IMR-90 (cell line): ENCODE results near the gene TENM4. TPM values are rescaled to one million over a fixed set of nuclear protein-coding genes. Genes with fewer than 3 reads are reported as not detected.

ENCODE experiments used
- ATAC-seq: fragments of 200-7000 bp; cut with Tn5 transposase; 2 replicates; pipeline ENCODE4 v1.9.1; 2020; ENCODE audit warnings: low read depth, mild to moderate bottlenecking, moderate library complexity
- BruUV-seq: library from RNA; stranded (reverse); fragments of 400-500 nt; replicated peaks from 2 replicates; lab custom pipeline; 2021; lab: Mats Ljungman, UMichigan
- CTCF ChIA-PET: fragments of 300-600 bp; formaldehyde crosslinking; extraction: SDS; loops from one replicate; lab custom pipeline; 2021; ENCODE audit warnings: antibody characterized with exemption; lab: Yijun Ruan, JAX
- POLR2A ChIA-PET: fragments of 300-600 bp; sonication (Branson Sonifier 250); formaldehyde crosslinking; loops from one replicate; lab custom pipeline; 2022; ENCODE audit warnings: antibody characterized with exemption; ENCODE audit not compliant: unreplicated experiment; lab: Charles Lee
- DNase-seq: peaks from one replicate; pipeline ENCODE4 v3.0.0; 2013
- H2AFZ ChIP-seq: replicated peaks from 2 replicates; pipeline ENCODE3; 2013; ENCODE audit warnings: low read length, mild to moderate bottlenecking; ENCODE audit not compliant: poor library complexity
- H2AK5ac ChIP-seq: 2 replicates; pipeline ENCODE4 v1.6.1; 2013; ENCODE audit warnings: low read depth, low read length, inconsistent platforms
- H2AK9ac ChIP-seq: replicated peaks from 2 replicates; pipeline ENCODE3; 2013; ENCODE audit warnings: mild to moderate bottlenecking, low read depth, low read length, moderate library complexity; ENCODE audit not compliant: poor library complexity
- H2BK120ac ChIP-seq: 2 replicates; pipeline ENCODE4 v1.6.1; 2013; ENCODE audit warnings: low read depth, low read length, inconsistent platforms
- H2BK15ac ChIP-seq: 3 replicates; pipeline ENCODE4 v1.6.1; 2013; ENCODE audit warnings: low read depth, low read length, inconsistent platforms
- H2BK20ac ChIP-seq: 2 replicates; pipeline ENCODE4 v1.6.1; 2013; ENCODE audit warnings: low read depth, mild to moderate bottlenecking, inconsistent platforms, low read length, moderate library complexity
- H2BK5ac ChIP-seq: 2 replicates; pipeline ENCODE4 v1.6.1; 2013; ENCODE audit warnings: mild to moderate bottlenecking, low read depth, low read length, inconsistent platforms; ENCODE audit not compliant: poor library complexity, severe bottlenecking
- H3K14ac ChIP-seq: replicated peaks from 2 replicates; pipeline ENCODE4 v1.6.1; 2013; ENCODE audit warnings: low read depth, low read length, inconsistent platforms
- H3K18ac ChIP-seq: 2 replicates; pipeline ENCODE4 v1.6.1; 2013; ENCODE audit warnings: low read depth, low read length, control low read depth
- H3K23ac ChIP-seq: 2 replicates; pipeline ENCODE4 v1.6.1; 2013; ENCODE audit warnings: low read depth, low read length, inconsistent platforms
- H3K27ac ChIP-seq: 2 replicates; pipeline ENCODE4 v1.5.1; 2013; ENCODE audit warnings: mild to moderate bottlenecking, control low read depth, low read length; ENCODE audit not compliant: insufficient read depth
- H3K27me3 ChIP-seq: 2 replicates; pipeline ENCODE4 v1.6.1; 2013; ENCODE audit warnings: low read length; ENCODE audit not compliant: control insufficient read depth, insufficient read depth
- H3K36me3 ChIP-seq: 2 replicates; pipeline ENCODE4 v1.6.1; 2013; ENCODE audit warnings: low read length, mixed read lengths; ENCODE audit not compliant: control insufficient read depth, insufficient read depth
- H3K4ac ChIP-seq: 2 replicates; pipeline ENCODE4 v1.6.1; 2013; ENCODE audit warnings: low read depth, low read length, inconsistent platforms
- H3K4me1 ChIP-seq: 2 replicates; pipeline ENCODE4 v1.6.1; 2013; ENCODE audit warnings: low read length, mixed read lengths; ENCODE audit not compliant: control insufficient read depth, insufficient read depth
- H3K4me2 ChIP-seq: 2 replicates; pipeline ENCODE4 v1.6.1; 2013; ENCODE audit warnings: low read depth, mild to moderate bottlenecking, control low read depth, low read length, moderate library complexity
- H3K4me3 ChIP-seq: 2 replicates; pipeline ENCODE4 v1.5.1; 2013; ENCODE audit warnings: low read depth, mild to moderate bottlenecking, control low read depth, low read length, moderate library complexity; ENCODE audit not compliant: insufficient read depth
- H3K56ac ChIP-seq: 2 replicates; pipeline ENCODE4 v1.6.1; 2013; ENCODE audit warnings: low read length, inconsistent platforms; ENCODE audit not compliant: insufficient read depth; ENCODE audit errors: extremely low read depth
- H3K79me1 ChIP-seq, 2 experiments: 2 replicates each; pipeline ENCODE4 v1.6.1; 2013; ENCODE audit warnings: low read length in 2 of 2, inconsistent platforms in 1 of 2, low read depth in 1 of 2
- H3K9ac ChIP-seq: 2 replicates; pipeline ENCODE4 v1.6.1; 2013; ENCODE audit warnings: low read depth, low read length, control low read depth
- H3K9me1 ChIP-seq: 2 replicates; pipeline ENCODE4 v1.6.1; 2013; ENCODE audit warnings: low read length, inconsistent platforms; ENCODE audit not compliant: insufficient read depth
- H3K9me3 ChIP-seq: 2 replicates; pipeline ENCODE4 v1.6.1; 2013; ENCODE audit warnings: low read length; ENCODE audit not compliant: control insufficient read depth, insufficient read depth
- H4K20me1 ChIP-seq: 2 replicates; pipeline ENCODE4 v1.6.1; 2013; ENCODE audit warnings: low read length, inconsistent platforms; ENCODE audit not compliant: insufficient read depth
- H4K5ac ChIP-seq: 2 replicates; pipeline ENCODE4 v1.6.1; 2013; ENCODE audit warnings: mild to moderate bottlenecking, low read depth, low read length, control low read depth
- H4K8ac ChIP-seq, 2 experiments: 2 replicates each; pipeline ENCODE4 v1.6.1; 2013; ENCODE audit warnings: low read depth in 2 of 2, low read length in 2 of 2, control low read depth in 1 of 2, inconsistent platforms in 1 of 2
- H4K91ac ChIP-seq: 2 replicates; pipeline ENCODE4 v1.6.1; 2013; ENCODE audit warnings: low read depth, low read length, inconsistent platforms; ENCODE audit not compliant: insufficient read depth
- BHLHE40 ChIP-seq: fragments of 150-350 bp; IDR thresholded peaks from 2 replicates; pipeline ENCODE4 v1.6.1; 2016; ENCODE audit warnings: mild to moderate bottlenecking, low read depth, low read length
- CEBPB ChIP-seq: IDR thresholded peaks from 2 replicates; pipeline ENCODE4 v1.6.1; 2012; ENCODE audit warnings: low read depth, low read length, improper control_type of control experiment
- CHD1 ChIP-seq: IDR thresholded peaks from 2 replicates; pipeline ENCODE4 v1.6.1; 2012; ENCODE audit warnings: low read depth, low read length, improper control_type of control experiment
- CTCF ChIP-seq: conservative IDR thresholded peaks from 2 replicates; pipeline ENCODE4 v1.5.1; 2012; ENCODE audit warnings: mild to moderate bottlenecking, low read depth, low read length, improper control_type of control experiment
- ELK1 ChIP-seq: fragments of 150-350 bp; IDR thresholded peaks from 2 replicates; pipeline ENCODE4 v1.6.1; 2016; ENCODE audit warnings: low read depth, mild to moderate bottlenecking, low read length, moderate library complexity, borderline replicate concordance
- FOS ChIP-seq: fragments of 150-350 bp; IDR thresholded peaks from 2 replicates; pipeline ENCODE4 v1.6.1; 2016; ENCODE audit warnings: low read depth, low read length
- MAFK ChIP-seq: IDR thresholded peaks from 2 replicates; pipeline ENCODE4 v1.6.1; 2012; ENCODE audit warnings: low read depth, low read length, improper control_type of control experiment
- MAZ ChIP-seq: IDR thresholded peaks from 2 replicates; pipeline ENCODE4 v1.6.1; 2012; ENCODE audit warnings: low read depth, mild to moderate bottlenecking, low read length, improper control_type of control experiment, moderate library complexity, borderline replicate concordance
- MXI1 ChIP-seq: IDR thresholded peaks from 2 replicates; pipeline ENCODE4 v1.6.1; 2012; ENCODE audit warnings: low read depth, mild to moderate bottlenecking, low read length, moderate library complexity, borderline replicate concordance
- POLR2A ChIP-seq: IDR thresholded peaks from 2 replicates; pipeline ENCODE4 v1.6.1; 2012; ENCODE audit warnings: mild to moderate bottlenecking, low read depth, low read length
- RAD21 ChIP-seq: IDR thresholded peaks from 2 replicates; pipeline ENCODE4 v1.6.1; 2012; ENCODE audit warnings: low read length, improper control_type of control experiment
- RCOR1 ChIP-seq: IDR thresholded peaks from 2 replicates; pipeline ENCODE4 v1.6.1; 2012; ENCODE audit warnings: mild to moderate bottlenecking, low read length, improper control_type of control experiment; ENCODE audit not compliant: insufficient replicate concordance
- RFX5 ChIP-seq: IDR thresholded peaks from 2 replicates; pipeline ENCODE4 v1.8.0; 2012; ENCODE audit warnings: low read depth, mild to moderate bottlenecking, low read length, moderate library complexity
- SMC3 ChIP-seq: fragments of 150-350 bp; IDR thresholded peaks from 2 replicates; pipeline ENCODE4 v1.6.1; 2016; ENCODE audit warnings: low read depth, mild to moderate bottlenecking, antibody characterized with exemption, low read length, moderate library complexity
- USF2 ChIP-seq: fragments of 150-350 bp; IDR thresholded peaks from 2 replicates; pipeline ENCODE4 v1.6.1; 2017; ENCODE audit warnings: mild to moderate bottlenecking, antibody characterized with exemption, low read length, low read depth
- WGBS, 2 experiments: methylation state at CpG; one replicate each; pipeline versions ENCODE4 v1.1.5 to v1.1.7; 2013; ENCODE audit warnings: missing lambda C conversion rate in 2 of 2; ENCODE audit not compliant: insufficient read length in 1 of 2; ENCODE audit errors: extremely low coverage in 2 of 2; 5-methylcytosine and 5-hydroxymethylcytosine counted together
- dilution Hi-C: fragments of 300-500 bp; cut with HindIII; formaldehyde crosslinking; loops from one replicate; pipeline ENCODE4 v1.14.3; 2018; ENCODE audit warnings: low sequenced_read_pairs; ENCODE audit not compliant: unreplicated experiment
- in situ Hi-C: fragments of 300-500 bp; cut with MboI; formaldehyde crosslinking; loops from 3 replicates; pipeline ENCODE4 v1.14.3; 2019; ENCODE audit warnings: low sequenced_read_pairs, inconsistent platforms, mixed read lengths
- intact Hi-C: fragments of 100-400 bp; cut with micrococcal nuclease; formaldehyde crosslinking; loops from 2 replicates; pipeline ENCODE4 v1.10.0; 2022
- polyA plus RNA-seq, 3 experiments: library from polyadenylated mRNA; depleted of rRNA; stranded (reverse); fragments of >200 nt; gene quantifications; 2 replicates each; pipeline ENCODE4 v1.2.3, GENCODE V29; 2012; ENCODE audit warnings: low replicate concordance in 1 of 3
- total RNA-seq: library from RNA; depleted of rRNA; stranded (reverse); fragments of >200 nt; gene quantifications from 2 replicates; pipeline ENCODE4 v1.2.3, GENCODE V29; 2012

The TENM4 gene
- total and polyA plus RNA-seq, 2 of the 4 experiments (the other 2 are of a cell fraction), result 7.4 to 9.0 TPM

GRCh38 chr11:79314906-79315689 is 125.7 kb downstream of the TENM4 start:
- Histone ChIP-seq H2BK20ac (no peak overlapping the region), H4K20me1 (peaks cover 4% of the 10 kb centered on the region; the same call in 1 of the 2 replicates), H4K5ac (no peak overlapping the region), H3K23ac (no peak overlapping the region), H2AFZ (no peak overlapping the region), H2AK9ac (no peak overlapping the region), H3K9ac (no peak overlapping the region), H3K56ac (no peak overlapping the region), H4K8ac (no peak overlapping the region), H2BK15ac (no peak overlapping the region), H3K9me1 (peaks cover 8% of the 10 kb centered on the region; the same call in 1 of the 2 replicates), H3K4me2 (no peak overlapping the region), H3K79me1 (no peaks in the 10 kb centered on the region; a peak in 1 of 4 replicates), H3K14ac (no peak overlapping the region), H3K9me3 (no peaks in the 10 kb centered on the region), H3K36me3 (no peaks in the 10 kb centered on the region), H3K4me3 (no peak overlapping the region), H3K27me3 (no peaks in the 10 kb centered on the region), H3K18ac (no peak overlapping the region), H3K4ac (no peak overlapping the region), H2BK120ac (no peak overlapping the region), H4K91ac (no peak overlapping the region), H2BK5ac (no peak overlapping the region), H3K27ac (no peak overlapping the region), H3K4me1 (peaks cover 3% of the 10 kb centered on the region; the same call in 1 of the 2 replicates), H2AK5ac (no peak overlapping the region)
- DNase-seq (peak; percentile 41), ATAC-seq (peak; percentile 56; the same call in 1 of the 2 replicates)
- dilution Hi-C loops (no loop called here), intact Hi-C loops (no loop called here), in situ Hi-C loops (no loop called here)
- 70% methylated on average over 4 of the region's 8 CpGs; no CpG with 5 or more reads in 1 of the 2 experiments for WGBS, 2 experiments
- BruUV-seq, result no TSS peak
- ChIA-PET CTCF (no interaction called here), POLR2A (no interaction called here)
- no peak for TF ChIP-seq BHLHE40
- TF ChIP-seq CHD1, result no peak
- TF ChIP-seq FOS, result no peak
- TF ChIP-seq MXI1, result no peak
- TF ChIP-seq CEBPB, result no peak
- no peak for TF ChIP-seq POLR2A
- TF ChIP-seq RFX5, result no peak
- TF ChIP-seq MAZ, result no peak
- TF ChIP-seq RCOR1, result no peak
- TF ChIP-seq SMC3, result no peak
- TF ChIP-seq USF2, result no peak
- no peak for TF ChIP-seq RAD21
- no peak for TF ChIP-seq ELK1
- no peak for TF ChIP-seq MAFK
- TF ChIP-seq CTCF, result no peak
